HG02981 (cell line): ENCODE measurements around the gene PLCB1.

ENCODE experiments used
- ATAC-seq: cut with Tn5 transposase; IDR thresholded peaks from one replicate; pipeline ENCODE4 v1.9.1; 2021; ENCODE audit warnings: mild to moderate bottlenecking, moderate library complexity; ENCODE audit not compliant: unreplicated experiment

Gene PLCB1

GRCh38 chr20:8242066-8242465 is 110.0 kb downstream of the PLCB1 start:
- ATAC-seq: no peak

DNA sequence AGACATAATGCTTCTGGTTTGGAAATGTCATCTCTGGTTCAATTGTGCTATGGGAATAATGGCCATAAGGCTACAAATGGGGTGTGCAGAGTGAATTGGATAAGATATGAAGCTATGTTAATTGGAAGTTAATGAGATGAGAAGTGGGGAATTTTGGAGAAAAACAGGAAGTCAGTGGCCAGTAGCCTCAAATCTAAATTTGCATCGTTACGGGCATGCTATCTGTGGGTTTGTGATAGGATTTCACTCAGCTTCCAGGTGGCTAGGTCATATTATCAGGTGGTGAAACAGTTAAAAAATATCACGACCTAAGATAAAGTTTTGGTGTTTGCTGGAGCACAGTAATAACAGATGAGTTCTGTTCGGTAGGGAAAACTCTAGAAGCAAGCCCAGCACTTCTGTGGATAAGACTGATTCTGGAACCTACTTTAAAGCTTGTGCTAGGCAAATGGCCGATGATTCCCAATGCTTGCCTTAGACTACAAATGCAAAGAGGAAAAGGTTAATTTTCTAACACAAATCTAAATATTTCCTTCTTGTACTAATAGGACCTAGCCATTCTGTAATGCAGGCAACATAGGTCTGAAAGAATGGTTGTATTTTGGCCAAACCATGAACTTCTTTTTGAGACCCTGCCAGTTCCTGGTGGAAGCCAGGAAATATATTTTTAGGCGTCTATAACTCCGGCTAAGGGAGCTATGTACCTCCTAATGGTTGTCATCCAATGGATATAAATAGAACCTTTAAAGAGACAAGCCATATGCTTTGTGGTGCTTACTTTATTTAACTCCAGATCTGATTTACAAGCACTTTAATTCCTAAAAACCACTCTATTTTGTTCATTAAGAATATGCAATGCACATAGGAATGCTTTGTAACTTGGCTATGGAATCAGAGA is 111.0 kb downstream of the PLCB1 start:
- no peak for ATAC-seq

- no peak for ATAC-seq
Observed at GRCh38 chr20:8244637-8245036, 112.6 kb downstream of the PLCB1 start.

DNA sequence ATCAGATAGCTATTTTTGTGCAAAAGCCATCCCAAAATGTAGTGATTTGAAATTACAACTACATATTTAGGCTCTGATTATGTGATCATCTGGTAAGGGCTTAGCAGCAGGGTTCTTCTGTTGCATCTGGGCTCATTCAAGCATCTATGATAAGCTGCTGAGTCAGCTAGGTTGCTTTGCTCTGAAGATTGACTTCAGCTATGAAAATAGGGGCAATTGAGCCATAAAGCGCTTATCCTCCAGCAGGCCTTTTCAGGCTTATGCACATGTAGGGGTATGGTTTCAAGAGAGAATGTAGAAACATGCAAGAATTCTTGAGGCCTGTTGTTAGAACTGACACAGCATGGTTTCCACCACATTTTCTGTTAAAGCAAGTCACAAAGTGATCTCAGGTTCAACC is 114.1 kb downstream of the PLCB1 start:
- no peak for ATAC-seq

GRCh38 chr20:8246716-8247115 is 114.7 kb downstream of the PLCB1 start:
- ATAC-seq: no peak

DNA sequence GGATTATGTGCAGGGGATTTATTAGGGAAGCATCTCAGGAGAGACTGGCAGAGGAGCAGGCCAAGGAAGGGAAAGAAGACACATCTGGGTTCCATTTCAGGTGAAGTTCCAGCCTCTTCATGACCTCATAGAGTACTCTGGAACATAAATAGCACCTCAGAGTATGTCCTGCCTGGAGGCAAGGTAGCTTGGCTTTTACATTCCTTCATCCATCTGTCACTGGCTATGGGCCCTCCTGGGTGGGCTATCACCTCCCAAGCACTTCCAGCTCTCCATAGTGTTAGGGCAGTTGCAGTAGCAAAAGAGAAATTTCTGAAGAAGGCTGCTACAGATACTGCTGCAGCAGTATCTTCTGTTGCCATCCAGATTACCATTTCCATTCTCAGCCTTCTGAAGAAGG is 116.0 kb downstream of the PLCB1 start:
- no peak for ATAC-seq

GRCh38 chr20:8249634-8250033 is 117.6 kb downstream of the PLCB1 start:
- ATAC-seq: no peak

GRCh38 chr20:8250539-8251200 is 118.6 kb downstream of the PLCB1 start:
- ATAC-seq: no peak

- ATAC-seq: no peak
Observed at GRCh38 chr20:8251201-8251575, 119.1 kb downstream of the PLCB1 start.

GRCh38 chr20:8254911-8255582 is 123.0 kb downstream of the PLCB1 start:
- ATAC-seq: no peak

DNA sequence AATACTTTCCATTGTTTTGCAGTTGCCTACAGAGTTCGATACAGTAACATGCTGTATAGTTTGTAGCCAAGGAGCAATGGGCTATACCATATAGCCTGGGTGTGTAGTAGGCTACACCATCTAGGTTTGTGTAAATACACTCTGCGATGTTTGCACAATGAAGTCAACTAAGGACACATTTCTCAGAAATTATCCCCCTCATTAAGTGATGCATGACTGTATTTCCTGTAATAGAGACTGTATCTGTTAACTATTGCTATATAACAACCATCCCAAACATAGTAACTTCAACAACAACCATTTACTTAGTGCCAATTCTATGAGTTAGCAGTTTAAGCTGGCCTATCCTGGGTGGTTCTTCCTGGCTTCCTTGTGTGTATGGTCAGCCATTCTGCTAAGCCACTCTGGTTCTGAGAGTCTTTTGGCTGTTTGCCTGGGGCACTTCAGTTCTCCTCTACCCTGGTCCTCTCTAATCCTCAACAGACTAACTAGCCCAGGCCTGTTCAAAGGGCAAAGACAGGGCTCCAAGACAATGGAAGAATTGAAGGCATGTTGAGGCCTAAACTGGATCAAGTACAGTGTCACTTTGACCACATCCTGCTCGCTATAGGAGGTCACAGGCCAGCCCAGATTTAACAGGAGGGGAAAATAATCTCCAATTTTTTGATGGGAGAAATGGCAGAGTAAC is 124.0 kb downstream of the PLCB1 start:
- no peak for ATAC-seq

GRCh38 chr20:8260837-8261251 is 128.8 kb downstream of the PLCB1 start:
- no peak for ATAC-seq

- no peak for ATAC-seq
Observed at GRCh38 chr20:8262721-8263120, 130.7 kb downstream of the PLCB1 start.

GRCh38 chr20:8265588-8265987 is 133.5 kb downstream of the PLCB1 start:
- no peak for ATAC-seq

GRCh38 chr20:8267009-8267408 is 134.9 kb downstream of the PLCB1 start:
- no peak for ATAC-seq

- no peak for ATAC-seq
Observed at GRCh38 chr20:8271727-8272126, 139.7 kb downstream of the PLCB1 start.

GRCh38 chr20:8272766-8273165 is 140.7 kb downstream of the PLCB1 start:
- ATAC-seq: no peak

GRCh38 chr20:8284902-8285301 is 152.8 kb downstream of the PLCB1 start:
- no peak for ATAC-seq

GRCh38 chr20:8287340-8287739 is 155.3 kb downstream of the PLCB1 start:
- no peak for ATAC-seq

GRCh38 chr20:8291200-8291599 is 159.1 kb downstream of the PLCB1 start:
- no peak for ATAC-seq

DNA sequence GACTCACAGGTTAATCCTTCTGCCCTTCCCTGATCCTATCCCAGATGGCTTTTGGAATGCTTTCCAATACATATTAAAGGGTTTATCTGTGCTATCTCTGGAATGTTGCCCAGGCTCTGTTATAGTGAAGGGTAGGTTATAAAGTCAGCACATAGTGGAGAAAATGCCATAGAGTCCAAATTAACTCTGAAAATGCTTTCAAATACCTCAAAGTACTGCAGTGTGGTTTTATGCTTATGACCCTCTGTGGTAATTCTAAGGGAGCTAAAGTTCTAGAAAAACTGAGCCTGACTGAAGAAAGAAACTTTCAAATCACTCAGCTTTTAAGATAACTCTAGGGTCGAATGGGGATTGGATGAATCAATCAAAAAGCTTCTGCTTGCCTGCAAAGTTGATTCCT is 159.8 kb downstream of the PLCB1 start:
- ATAC-seq: no peak
